NK-92 (cell line): ENCODE data around the gene MACC1.

Experiments used
- DNase-seq: peaks from one replicate; lab custom pipeline; 2025; ENCODE audit not compliant: unreplicated experiment; lab: John Stamatoyannopoulos, UW

MACC1 gene

GRCh38 chr7:20217193-20217948 lies at the start of gene MACC1:
TSS of gene MACC1 (minus strand) at chr7:20217384. CDS start at chr7:20161862, 55,522 bp downstream.
- DNase-seq = no peak

GRCh38 chr7:20264623-20265022 lies 47.4 kb upstream of the MACC1 start:
- no peak for DNase-seq

- DNase-seq = no peak
These were observed 43.0 kb upstream of the MACC1 start for GRCh38 chr7:20260223-20260622.

- DNase-seq = no peak
These were observed 40.0 kb upstream of the MACC1 start for GRCh38 chr7:20257212-20257611.

- no peak for DNase-seq
These were observed 32.7 kb upstream of the MACC1 start for GRCh38 chr7:20249920-20250319.

GRCh38 chr7:20249376-20249775 lies 32.2 kb upstream of the MACC1 start:
- no peak for DNase-seq

- DNase-seq = no peak
These were observed 29.1 kb upstream of the MACC1 start for GRCh38 chr7:20246236-20246635.

- no peak for DNase-seq
These were observed 27.3 kb upstream of the MACC1 start for GRCh38 chr7:20244334-20245120.

- DNase-seq = no peak
These were observed 24.7 kb upstream of the MACC1 start for GRCh38 chr7:20241911-20242261.

- no peak for DNase-seq
These were observed 24.2 kb upstream of the MACC1 start for GRCh38 chr7:20241194-20241910.

- DNase-seq = no peak
These were observed 23.1 kb upstream of the MACC1 start for GRCh38 chr7:20240080-20240926.

- no peak for DNase-seq
These were observed 21.7 kb upstream of the MACC1 start for GRCh38 chr7:20238754-20239324.

GRCh38 chr7:20238194-20238753 lies 21.1 kb upstream of the MACC1 start:
- no peak for DNase-seq

- DNase-seq = no peak
These were observed 20.4 kb upstream of the MACC1 start for GRCh38 chr7:20237464-20238193.

GRCh38 chr7:20236790-20237189 lies 19.6 kb upstream of the MACC1 start:
- DNase-seq = no peak

- no peak for DNase-seq
These were observed 18.9 kb upstream of the MACC1 start for GRCh38 chr7:20236043-20236442.

GRCh38 chr7:20235288-20235687 lies 18.1 kb upstream of the MACC1 start:
- no peak for DNase-seq

- DNase-seq = no peak
These were observed 16.2 kb upstream of the MACC1 start for GRCh38 chr7:20233362-20233761.

GRCh38 chr7:20232848-20233247 lies 15.7 kb upstream of the MACC1 start:
- DNase-seq = no peak
